Uterus (tissue), 4 donors: ENCODE measurements around the gene MAGI3. TPM values are rescaled to one million over a fixed set of nuclear protein-coding genes. Genes with fewer than 3 reads are reported as not detected.

Experiments
- DNase-seq, 2 donors: peaks; one replicate each; pipeline ENCODE4 v3.0.0-alpha.2; 2019 to 2020
- H3K27ac ChIP-seq, 2 donors: fragments of 200-600 bp; sonication (generic); 1 replicate in 1 of 2; 2 replicates in 1 of 2; pipeline ENCODE4 v1.5.1; 2016 to 2018
- H3K27me3 ChIP-seq, 2 donors: fragments of 200-600 bp; sonication (generic); one replicate each; pipeline ENCODE4 v1.5.1; 2018 to 2019; ENCODE audit warnings: control low read depth in 1 of 2
- H3K36me3 ChIP-seq, 2 donors: fragments of 200-600 bp; sonication (generic); one replicate each; pipeline ENCODE4 v1.5.1; 2019; ENCODE audit warnings: control low read depth in 1 of 2
- H3K4me1 ChIP-seq, 2 donors: fragments of 200-600 bp; sonication (generic); one replicate each; pipeline ENCODE4 v1.5.1; 2018 to 2019; ENCODE audit warnings: control low read depth in 1 of 2
- H3K4me3 ChIP-seq, 2 donors: fragments of 200-600 bp; sonication (generic); 1 replicate in 1 of 2; 2 replicates in 1 of 2; pipeline ENCODE4 v1.5.1; 2018 to 2019; ENCODE audit warnings: mild to moderate bottlenecking in 1 of 2
- H3K9me3 ChIP-seq, 2 donors: fragments of 200-600 bp; sonication (generic); one replicate each; pipeline ENCODE4 v1.5.1; 2019; ENCODE audit warnings: control low read depth in 1 of 2
- POLR2A ChIP-seq, 2 donors: fragments of 450-650 bp; IDR thresholded peaks; one replicate each; pipeline ENCODE4 v1.6.1; 2016; ENCODE audit warnings: antibody characterized with exemption in 2 of 2, mild to moderate bottlenecking in 1 of 2, moderate library complexity in 1 of 2
- intact Hi-C: fragments of 100-400 bp; cut with DNase I; formaldehyde crosslinking; loops from one replicate; pipeline ENCODE4 v1.15.1; 2023; ENCODE audit warnings: low total_unique reads
- total RNA-seq, 4 donors: library from RNA; depleted of rRNA in 3 of 4; stranded (reverse); fragments of >200 nt in 3 of 4; gene quantifications; one replicate each; pipeline versions ENCODE4 v1.1.0 to v1.2.4, GENCODE V29; 2014 to 2023
- TF ChIP-seq, protein P1 (sequence below), 4 experiments: fragments of 200-600 bp in 2 of 4; fragments of 450-650 bp in 2 of 4; sonication (generic) in 2 of 4; IDR thresholded peaks; one replicate each; pipeline ENCODE4 v1.5.1; 2016 to 2019; ENCODE audit warnings: antibody characterized with exemption in 4 of 4, mild to moderate bottlenecking in 2 of 4, moderate library complexity in 1 of 4
- donor health status: DM: yes; HTN: yes; CAD: no.

Gene MAGI3
- total RNA-seq, 4 donors from 2014 or later = 12.4 to 37.5 (median 26.4) TPM

DNA sequence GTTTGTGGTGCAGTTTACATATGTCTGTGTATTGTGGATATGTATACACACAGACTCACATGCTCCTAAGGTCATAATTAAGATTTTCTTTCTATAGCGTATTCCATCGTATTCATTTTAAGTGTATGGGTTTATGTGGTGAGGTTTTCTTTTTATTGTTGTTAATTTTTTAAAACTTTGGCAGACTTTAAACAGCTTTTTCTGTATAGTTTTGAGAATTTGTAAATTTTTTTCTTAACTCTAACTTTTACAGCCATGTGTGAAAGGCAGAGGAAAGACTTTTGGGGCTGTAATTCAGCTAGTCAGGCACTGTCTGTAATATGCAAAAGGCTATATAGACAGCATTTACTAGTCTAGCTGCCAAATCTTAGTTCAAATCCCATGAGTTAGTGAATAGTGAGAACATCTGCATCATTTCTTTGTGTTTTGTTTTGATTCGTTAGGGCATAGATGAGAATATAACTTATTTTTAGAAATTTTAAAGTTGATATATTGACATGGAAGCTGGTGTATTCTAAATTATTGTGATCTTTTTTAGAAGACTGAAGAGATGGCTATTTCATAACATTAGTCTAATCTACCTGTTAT lies 2.3 kb downstream of the MAGI3 start:
- intact Hi-C loops = no loop called here
- H3K27me3 ChIP-seq = no peaks in the 10 kb centered on the region
- H3K36me3 ChIP-seq = no peaks in the 10 kb centered on the region
- H3K27ac ChIP-seq = peak overlapping the region in 1 of 2 donors; percentile 86
- no peaks in the 10 kb centered on the region for H3K9me3 ChIP-seq
- no peak for TF ChIP-seq POLR2A (IDR thresholded peaks at IDR 0.05)
- TF ChIP-seq, protein P1, sequence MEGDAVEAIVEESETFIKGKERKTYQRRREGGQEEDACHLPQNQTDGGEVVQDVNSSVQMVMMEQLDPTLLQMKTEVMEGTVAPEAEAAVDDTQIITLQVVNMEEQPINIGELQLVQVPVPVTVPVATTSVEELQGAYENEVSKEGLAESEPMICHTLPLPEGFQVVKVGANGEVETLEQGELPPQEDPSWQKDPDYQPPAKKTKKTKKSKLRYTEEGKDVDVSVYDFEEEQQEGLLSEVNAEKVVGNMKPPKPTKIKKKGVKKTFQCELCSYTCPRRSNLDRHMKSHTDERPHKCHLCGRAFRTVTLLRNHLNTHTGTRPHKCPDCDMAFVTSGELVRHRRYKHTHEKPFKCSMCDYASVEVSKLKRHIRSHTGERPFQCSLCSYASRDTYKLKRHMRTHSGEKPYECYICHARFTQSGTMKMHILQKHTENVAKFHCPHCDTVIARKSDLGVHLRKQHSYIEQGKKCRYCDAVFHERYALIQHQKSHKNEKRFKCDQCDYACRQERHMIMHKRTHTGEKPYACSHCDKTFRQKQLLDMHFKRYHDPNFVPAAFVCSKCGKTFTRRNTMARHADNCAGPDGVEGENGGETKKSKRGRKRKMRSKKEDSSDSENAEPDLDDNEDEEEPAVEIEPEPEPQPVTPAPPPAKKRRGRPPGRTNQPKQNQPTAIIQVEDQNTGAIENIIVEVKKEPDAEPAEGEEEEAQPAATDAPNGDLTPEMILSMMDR (IDR thresholded peaks at IDR 0.05) = no peak
- H3K4me1 ChIP-seq = peaks cover 0 to 7% of the 10 kb centered on the region in 2 donors
- DNase-seq = no peak
- H3K4me3 ChIP-seq = peak overlapping the region; percentile 89 to 100

DNA sequence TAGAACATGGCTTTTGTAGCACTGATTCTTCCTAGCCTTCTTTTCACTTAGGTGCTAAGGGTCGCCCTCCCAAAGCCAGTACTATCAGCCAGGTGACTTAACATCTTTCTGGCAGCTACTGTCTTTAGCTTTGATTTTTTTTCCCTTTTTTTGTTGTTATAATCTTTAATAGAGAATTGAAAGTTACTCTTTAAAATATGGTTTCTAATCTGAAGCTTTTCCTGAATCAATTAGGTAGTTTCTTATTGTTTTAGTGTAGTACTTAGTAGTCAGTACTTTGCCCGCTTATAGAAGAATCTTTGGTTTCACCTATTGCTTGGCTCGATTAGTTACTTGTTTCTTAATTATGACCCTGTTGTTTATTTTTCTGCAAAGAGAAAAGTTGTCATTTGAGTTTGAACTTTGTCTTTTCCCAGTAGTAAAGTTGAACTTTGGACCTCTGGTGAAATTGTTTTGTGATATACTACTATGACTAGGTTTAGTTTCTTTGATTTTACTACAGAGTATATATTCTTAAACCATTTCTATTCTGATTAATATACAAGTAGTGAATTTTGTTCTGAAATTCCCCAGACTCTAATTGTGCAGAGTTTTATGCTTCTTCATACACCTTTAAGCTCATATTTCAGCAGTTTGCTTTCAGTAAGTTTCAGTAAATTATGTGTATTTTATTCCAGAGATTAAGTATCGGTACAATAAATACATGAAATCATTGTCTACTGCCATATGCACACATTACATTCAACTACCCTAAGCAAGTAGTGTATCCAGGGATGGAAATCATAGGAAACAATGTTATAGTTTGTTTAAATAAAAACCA lies 3.9 kb downstream of the MAGI3 start:
- no peaks in the 10 kb centered on the region for H3K4me1 ChIP-seq
- TF ChIP-seq POLR2A (IDR thresholded peaks at IDR 0.05) = no peak
- TF ChIP-seq, protein P1 (IDR thresholded peaks at IDR 0.05) = no peak
- no peaks in the 10 kb centered on the region for H3K27me3 ChIP-seq
- no peak overlapping the region for H3K27ac ChIP-seq
- H3K4me3 ChIP-seq = no peak overlapping the region
- no peak for DNase-seq
- no peaks in the 10 kb centered on the region for H3K9me3 ChIP-seq
- intact Hi-C loops = no loop called here
- no peaks in the 10 kb centered on the region for H3K36me3 ChIP-seq

DNA sequence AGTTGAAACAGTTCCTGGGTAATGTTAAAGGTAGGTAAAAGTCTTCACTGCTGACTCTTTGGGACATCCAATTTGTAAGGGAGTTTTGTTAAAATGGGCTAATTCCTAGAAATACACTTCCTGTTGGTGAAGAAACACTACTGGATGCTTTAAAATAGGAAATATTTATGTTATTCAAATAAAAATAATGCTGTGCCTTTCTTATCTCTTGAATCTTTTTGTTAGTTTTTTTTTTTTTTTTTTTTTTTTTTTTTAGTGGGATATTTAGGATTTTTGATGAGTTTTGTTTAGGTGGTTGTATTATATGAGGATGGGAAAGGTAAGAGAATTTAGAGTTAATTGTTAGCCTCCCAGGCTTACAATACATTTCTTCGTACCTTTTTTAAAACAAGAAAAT lies 4.5 kb downstream of the MAGI3 start:
- Histone ChIP-seq H3K4me3 (no peak overlapping the region), H3K9me3 (no peaks in the 10 kb centered on the region), H3K36me3 (no peaks in the 10 kb centered on the region), H3K4me1 (no peaks in the 10 kb centered on the region), H3K27me3 (no peaks in the 10 kb centered on the region), H3K27ac (no peak overlapping the region)
- intact Hi-C loops = no loop called here
- no peak for DNase-seq
- TF ChIP-seq POLR2A (IDR thresholded peaks at IDR 0.05) = no peak
- TF ChIP-seq, protein P1 (IDR thresholded peaks at IDR 0.05) = no peak

DNA sequence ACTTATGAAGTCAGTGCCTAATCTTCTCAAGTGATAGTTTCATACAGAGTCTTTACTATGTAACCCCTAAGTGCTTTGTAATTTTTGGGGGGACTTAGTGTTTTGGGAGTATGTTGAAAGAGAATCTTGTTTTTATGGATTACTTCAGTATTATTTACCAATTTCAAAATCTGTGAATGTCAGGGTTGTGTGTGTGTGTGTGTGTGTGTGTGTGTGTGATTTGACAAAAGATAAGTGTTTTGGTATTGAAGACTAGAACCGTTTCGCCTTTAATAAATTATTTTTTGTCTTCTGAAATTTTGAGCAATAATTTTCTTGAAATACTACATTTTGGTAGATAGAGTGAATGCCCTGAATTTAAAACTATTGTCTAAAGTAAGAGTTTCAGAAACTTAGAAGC lies 5.8 kb downstream of the MAGI3 start:
- Histone ChIP-seq H3K36me3 (no peaks in the 10 kb centered on the region), H3K9me3 (no peaks in the 10 kb centered on the region), H3K4me1 (peaks cover 0 to 1% of the 10 kb centered on the region in 2 donors), H3K27ac (no peak overlapping the region), H3K27me3 (no peaks in the 10 kb centered on the region), H3K4me3 (no peak overlapping the region)
- TF ChIP-seq POLR2A (IDR thresholded peaks at IDR 0.05) = no peak
- TF ChIP-seq, protein P1 (IDR thresholded peaks at IDR 0.05) = no peak
- intact Hi-C loops = no loop called here
- no peak for DNase-seq

DNA sequence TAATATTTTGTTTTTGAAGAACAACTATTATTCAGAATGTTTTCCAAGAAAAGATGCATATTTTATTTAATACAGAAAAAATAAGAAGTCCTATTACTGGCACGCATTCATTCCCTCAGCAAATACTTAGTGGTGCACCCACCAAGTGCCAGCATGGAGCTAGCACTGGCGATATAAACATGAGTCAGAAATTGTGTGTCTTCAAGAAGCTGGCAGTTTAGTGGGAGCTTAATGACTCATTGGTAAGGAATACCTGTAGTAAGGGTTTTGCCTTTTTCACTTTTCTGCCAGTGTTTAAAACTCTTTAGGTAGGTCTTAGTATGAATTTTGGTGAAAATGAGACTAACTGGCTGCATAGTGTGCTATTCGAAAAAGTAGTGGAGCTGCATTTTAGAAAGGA lies 6.3 kb downstream of the MAGI3 start:
- Histone ChIP-seq H3K9me3 (no peaks in the 10 kb centered on the region), H3K4me3 (no peak overlapping the region), H3K27ac (no peak overlapping the region), H3K36me3 (no peaks in the 10 kb centered on the region), H3K4me1 (peaks cover 0 to 6% of the 10 kb centered on the region in 2 donors), H3K27me3 (no peaks in the 10 kb centered on the region)
- intact Hi-C loops = no loop called here
- DNase-seq = no peak
- TF ChIP-seq POLR2A (IDR thresholded peaks at IDR 0.05) = no peak
- TF ChIP-seq, protein P1 (IDR thresholded peaks at IDR 0.05) = no peak
